Activated effector memory CD4-positive, alpha-beta T cell treated with Interleukin-2 at 50 U/mL for 16 hours (primary cell): ENCODE results near the gene GALNS.
"Not testable (repeated sequence)": the region's sequence is repeated elsewhere in the genome, so short reads cannot be mapped to it uniquely, and the experiment has no call there.

Experiments
- DNase-seq: peaks from one replicate; pipeline ENCODE4 v3.0.0-alpha.2; 2020

GALNS gene

GRCh38 chr16:88799569-88800276, 57.0 kb downstream of the GALNS start:
- no peak for DNase-seq

DNA sequence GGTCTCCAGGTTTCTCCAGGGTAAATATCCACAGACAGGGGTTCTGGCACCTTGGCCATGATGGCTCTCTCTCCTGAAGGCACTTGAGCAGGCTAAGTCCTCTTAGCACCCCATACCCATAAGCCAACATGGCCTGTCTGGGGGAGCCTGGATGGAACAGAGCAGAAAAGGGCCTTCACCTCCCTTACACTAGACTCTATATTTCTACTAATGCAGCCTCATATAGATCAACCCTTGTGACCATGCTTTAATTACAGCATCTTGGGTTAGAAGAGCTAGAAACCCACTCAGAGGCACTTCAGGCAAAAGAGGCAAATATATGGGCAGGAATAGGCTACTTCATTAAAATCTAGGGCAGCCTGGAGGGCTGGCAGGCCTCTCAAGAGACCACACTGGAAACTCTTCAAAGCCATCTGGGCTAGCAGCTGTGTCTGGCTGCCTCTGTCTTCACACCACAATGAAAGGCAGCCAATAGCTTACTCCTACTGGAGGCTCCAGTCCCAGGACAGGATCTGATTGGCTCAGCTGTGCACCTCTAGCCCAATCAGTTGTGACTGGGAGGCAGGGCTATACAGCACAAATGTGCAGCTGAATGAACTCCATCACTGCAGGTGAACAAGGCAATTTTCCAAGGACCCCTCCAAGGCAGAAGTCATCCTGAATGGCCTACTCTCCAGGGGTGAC, 57.8 kb downstream of the GALNS start:
- no peak for DNase-seq

- DNase-seq = no peak
Measured at GRCh38 chr16:88798073-88798472, 58.7 kb downstream of the GALNS start.

DNA sequence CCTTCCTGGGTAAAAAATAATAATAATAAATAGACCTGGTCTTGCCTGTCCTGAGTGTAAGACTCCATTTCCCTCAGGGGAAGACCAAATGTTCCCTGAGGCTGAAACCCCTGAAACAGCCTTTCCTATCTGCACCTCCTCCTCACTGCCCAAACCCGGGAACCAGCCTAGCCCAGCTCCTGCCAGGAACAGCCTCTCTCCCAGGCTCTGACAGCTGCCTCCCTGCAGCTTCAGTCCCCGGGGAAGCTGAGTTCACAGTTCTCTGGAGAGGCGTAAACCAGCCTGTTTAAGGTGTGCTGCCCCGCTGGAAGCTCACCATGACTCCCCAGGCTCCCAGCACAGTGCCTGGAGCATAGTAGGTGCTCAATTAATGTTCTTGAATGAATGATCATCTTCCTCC, 60.5 kb downstream of the GALNS start:
- no peak for DNase-seq

GRCh38 chr16:88793251-88793954, 63.3 kb downstream of the GALNS start:
- DNase-seq = no peak

- no peak for DNase-seq
Measured at GRCh38 chr16:88792668-88793250, 64.0 kb downstream of the GALNS start.

DNA sequence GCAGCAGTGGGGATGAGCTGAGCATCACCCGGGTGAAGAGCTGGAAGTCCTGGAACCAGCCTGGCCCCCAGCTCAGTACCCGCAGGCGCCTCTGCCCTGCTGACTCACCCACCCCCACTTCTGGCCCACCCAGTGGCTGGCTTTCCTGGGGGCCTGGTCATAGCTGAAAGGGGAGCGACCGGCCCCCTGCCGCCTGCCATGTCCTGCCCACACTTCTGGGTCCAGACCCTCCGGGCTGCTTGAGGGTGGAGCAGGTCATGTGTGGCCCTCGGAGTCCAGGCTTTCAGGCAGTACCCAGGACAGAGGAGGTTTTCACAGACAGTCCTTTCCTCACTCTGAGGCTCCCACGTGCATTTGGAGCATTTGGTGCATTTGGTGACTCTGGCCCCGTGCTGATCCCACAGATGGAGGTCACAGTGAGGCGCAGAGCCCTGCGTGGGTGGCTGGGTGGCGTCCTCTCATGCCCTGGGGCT, 64.6 kb downstream of the GALNS start:
- no peak for DNase-seq

DNA sequence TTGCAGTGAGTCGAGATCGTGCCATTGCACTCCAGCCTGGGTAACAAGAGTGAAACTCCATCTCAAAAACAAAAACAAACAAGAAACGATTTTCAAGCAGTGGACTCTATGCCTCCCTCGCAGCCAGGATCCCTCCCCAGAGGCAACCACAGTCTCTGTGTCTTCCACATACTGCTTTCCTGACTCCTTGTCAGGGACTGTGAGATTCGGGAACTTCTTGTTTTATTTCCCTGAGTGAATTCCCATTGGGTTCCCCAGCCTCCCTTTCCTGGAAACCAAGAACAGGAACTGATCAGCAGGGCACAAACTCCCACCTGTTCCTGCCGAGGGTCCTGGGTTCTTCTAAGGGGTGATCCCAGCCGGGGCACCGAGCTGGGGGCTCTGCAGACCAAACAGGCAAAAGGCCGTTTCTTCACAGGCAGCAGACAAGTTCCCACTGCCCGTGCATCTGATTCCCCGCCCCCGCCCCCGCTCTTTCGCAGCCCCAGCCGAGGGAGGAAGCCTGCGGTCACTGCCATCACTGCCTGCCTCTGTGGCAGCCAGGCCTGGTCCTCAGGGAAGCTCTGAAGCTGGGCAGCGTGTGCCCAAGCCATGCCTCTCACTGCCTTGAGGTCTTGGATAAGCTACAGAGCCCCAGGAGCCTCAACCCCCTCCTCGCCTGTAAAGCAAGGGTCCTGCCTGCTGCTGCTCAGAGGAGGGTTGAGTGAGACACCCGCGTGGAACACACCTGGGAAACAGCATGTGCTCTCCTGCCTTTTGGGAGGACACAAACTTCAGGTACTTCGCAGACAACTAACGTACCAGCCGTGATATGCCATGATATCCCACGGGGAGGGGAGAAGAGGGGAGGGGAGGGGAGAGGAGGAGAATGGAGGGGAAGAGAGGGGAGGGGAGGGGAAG, 66.2 kb downstream of the GALNS start:
- peak; percentile 54 for DNase-seq

- no peak for DNase-seq
Measured at GRCh38 chr16:88789594-88789993, 67.2 kb downstream of the GALNS start.

GRCh38 chr16:88788749-88789148, 68.0 kb downstream of the GALNS start:
- not testable (repeated sequence) for DNase-seq

DNA sequence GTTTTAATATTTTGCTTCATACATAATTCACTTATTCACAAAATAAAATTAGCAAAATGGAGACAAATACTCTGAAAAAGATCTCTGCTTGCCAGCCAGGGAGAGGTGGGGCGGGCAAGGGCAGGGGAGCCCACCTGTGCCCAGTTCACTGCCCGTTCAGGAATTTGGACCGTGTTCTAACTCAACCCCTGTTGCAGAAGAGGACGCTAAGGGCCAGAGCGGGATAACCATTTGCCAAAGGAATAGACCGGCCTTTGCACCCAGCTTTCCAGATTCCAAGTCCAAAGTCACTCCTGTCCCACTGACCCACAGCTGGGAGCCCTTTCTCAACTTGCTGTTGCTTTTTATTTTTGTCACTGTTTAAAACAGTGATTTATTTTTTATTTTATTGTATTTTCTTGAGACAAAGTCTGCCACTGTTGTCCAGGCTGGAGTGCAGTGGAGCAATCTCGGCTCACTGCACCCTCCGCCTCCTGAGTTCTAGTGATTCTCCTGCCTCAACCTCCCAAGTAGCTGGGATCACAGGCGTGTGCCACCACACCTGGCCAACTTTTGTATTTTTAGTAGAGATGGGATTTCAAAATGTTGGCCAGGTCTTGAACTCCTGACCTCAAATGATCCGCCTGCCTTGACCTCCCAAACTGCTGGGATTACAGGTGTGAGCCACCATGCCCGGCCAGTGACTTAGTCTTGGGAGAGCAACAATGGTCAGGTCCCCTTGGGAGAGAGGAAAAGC, 69.0 kb downstream of the GALNS start:
- DNase-seq = no peak

DNA sequence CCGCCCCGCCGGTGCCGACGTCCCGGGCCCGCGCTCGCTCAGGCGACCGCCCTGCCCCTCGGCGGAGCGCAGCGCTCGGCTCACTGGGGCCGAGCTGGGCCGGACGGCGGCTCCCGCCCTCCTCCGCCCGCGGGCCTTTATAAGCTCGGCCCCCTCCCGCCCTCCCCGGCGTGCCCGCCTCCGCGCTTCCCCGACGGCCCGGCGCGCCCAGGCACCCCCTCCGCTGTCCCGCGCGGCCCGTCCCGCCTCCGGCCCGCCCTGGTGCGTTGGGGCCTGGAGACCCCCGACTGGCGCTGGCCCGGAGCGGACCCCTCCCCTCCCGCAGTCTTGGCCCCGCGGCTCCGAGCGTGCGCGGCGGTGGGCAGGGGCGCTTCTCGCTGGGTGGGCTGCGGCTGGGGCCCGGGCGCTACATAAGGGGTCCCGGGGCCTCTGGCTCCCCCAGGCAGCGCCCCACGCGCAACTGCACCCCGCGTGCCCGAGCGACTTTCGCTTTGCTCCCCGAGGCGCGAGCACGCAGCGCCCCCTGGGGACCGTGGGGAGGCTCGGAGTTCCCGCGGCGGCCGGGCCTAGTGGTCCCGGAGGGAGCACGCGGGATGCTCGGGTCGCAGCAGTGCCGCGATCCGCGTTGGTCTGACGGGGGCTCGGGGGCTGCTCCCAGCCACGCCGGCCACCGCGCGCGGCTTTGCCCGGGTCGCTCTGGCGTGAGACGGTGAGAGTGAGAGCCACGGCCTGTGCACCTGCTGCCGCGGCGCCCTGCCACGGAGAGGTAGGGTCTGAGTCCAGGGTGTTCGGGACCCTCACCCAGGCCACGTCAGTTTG, 71.4 kb downstream of the GALNS start, which contains the start of gene PIEZO1:
PIEZO1 (minus strand) TSS at position 115 of the 819 bp plus-strand sequence. CDS start 256 bp downstream, outside the sequence.
- DNase-seq = peak; percentile 76

- DNase-seq = no peak
Measured at GRCh38 chr16:88784856-88785105, 72.0 kb downstream of the GALNS start.

- no peak for DNase-seq
Measured at GRCh38 chr16:88784074-88784855, 72.5 kb downstream of the GALNS start.

DNA sequence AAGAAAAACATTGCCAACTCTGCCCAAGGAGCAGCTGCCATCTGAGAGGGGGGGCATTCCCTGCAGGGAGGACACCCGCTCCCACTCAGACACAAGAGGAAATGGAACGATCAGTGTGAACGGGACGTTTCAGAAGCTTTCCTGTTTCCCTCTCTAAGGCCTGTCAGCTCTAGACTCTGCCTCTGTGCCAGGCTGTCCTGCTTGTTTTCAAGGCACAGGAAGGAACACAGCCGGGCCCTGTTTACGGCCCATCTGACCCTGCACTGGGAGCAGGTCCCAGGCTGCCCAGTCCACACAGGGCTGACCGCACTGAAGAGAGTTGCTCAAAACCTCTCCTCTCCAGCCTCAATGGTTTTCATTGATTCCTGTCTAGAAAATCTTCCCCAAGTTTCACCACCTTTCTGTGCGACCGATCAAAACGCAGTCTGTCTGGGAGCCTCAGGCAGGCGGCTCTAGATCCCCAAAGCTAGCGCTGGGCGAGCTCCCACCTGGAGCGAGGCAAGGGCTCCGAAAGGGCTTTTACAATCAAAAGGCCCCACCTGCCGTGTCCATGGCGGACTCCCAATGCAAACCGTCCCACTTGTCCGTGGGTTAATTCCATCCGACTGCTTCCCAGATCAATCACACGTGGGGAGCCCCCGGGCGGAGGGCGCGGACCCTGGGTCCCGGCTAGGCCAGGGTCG, 73.2 kb downstream of the GALNS start:
- no peak for DNase-seq

- peak; percentile 44 for DNase-seq
Measured at GRCh38 chr16:88782454-88783390, 74.0 kb downstream of the GALNS start.

DNA sequence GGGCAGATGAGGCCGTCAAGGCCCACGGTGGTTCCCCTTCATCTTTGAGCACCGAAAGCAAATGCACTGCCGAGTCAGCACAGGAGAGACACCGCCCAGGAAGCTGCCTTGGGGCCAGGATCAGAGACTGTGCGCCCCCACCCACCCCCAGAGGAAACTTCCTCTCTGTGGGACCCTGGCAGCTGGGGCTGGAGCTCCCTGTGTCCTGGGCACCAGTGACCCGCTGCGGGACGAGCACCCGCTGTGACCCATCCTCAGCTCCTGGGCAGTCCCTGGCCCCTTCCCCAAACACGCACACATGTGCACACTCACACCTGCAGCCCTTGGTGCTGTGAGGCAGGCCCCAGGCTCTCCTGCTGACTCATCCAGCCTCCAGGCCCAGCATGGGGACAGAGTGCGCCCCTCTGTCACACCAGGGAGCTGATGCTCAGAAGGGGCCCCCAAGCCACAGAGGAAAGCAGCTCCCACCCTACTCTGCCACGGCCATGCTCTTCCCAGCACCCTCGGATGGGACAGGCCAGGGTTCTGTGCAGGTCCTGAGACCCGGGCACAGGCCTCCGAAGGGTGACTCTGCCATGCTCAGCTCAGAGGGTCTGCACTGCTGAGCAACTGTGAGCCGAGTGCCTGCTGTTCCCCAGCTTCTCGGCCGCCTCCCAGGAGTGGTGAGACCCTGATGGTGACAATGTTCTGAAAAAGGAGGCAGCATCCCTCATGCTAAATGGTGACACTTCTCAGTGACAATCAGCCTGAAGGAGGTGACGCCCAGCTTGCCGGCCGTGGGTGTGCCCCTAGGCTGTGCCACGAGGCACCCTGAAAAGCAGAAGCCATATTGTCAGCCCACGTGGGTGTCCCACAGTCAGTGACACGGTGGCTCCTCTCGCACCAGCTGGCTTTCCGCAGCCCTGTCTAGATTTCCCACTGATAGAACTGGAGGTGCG, 75.3 kb downstream of the GALNS start:
- peak; percentile 65 for DNase-seq
